Activated CD4-positive, alpha-beta T cell treated with anti-CD3 and anti-CD28 coated beads for 1 hour (primary cell): ENCODE data around the gene NDUFA13.
A peak's percentile ranks its signal among the peaks of the same experiment; 100 is the strongest.
"Not testable (repeated sequence)": the region's sequence is repeated elsewhere in the genome, so short reads cannot be mapped to it uniquely, and the experiment has no call there.

ENCODE experiments used
- DNase-seq: peaks from one replicate; pipeline ENCODE4 v3.0.0-alpha.2; 2020

Gene NDUFA13

DNA sequence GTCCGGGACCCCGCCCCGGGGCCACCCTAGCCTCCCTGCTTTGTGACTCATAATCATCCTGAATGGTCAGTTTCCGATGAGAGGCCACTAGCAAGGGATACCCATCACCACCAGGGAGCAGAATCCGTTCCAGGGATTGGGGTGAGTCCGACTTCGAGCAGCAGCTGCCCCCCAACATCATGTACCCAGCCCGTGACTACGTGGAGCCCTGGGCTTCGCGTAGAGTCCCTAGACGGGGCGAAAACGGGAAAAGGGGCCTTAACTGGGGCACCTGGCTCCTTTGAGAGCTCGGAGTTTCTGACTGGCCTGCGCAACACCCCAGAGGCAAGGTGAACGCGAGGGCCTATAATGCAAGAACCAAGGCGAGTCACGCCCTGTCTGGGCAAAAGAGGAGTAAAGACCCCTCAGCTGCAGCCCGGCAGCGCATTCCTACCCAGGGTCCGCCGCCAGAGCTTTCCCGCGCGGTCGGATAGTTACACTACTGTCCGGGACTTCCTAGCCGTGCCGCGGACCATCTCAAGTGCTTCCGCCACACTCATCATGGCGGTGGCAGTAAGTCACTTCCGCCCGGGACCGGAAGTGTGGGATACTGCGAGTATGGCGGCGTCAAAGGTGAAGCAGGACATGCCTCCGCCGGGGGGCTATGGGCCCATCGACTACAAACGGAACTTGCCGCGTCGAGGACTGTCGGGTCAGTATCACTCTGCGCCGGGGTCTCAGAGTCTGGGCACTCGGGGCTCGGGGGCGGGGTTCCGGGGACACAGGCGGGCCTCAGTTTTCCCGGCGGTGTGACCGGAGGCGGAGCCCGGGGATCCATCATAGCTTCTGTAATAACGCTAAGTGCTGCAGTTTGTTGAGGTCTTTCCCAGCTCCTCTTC is at the start of gene NDUFA13:
TSS of gene NDUFA13 (plus strand) at position 584 of the 878 bp plus-strand sequence. CDS start at position 598, 14 bp downstream.
- DNase-seq: peak; percentile 90

DNA sequence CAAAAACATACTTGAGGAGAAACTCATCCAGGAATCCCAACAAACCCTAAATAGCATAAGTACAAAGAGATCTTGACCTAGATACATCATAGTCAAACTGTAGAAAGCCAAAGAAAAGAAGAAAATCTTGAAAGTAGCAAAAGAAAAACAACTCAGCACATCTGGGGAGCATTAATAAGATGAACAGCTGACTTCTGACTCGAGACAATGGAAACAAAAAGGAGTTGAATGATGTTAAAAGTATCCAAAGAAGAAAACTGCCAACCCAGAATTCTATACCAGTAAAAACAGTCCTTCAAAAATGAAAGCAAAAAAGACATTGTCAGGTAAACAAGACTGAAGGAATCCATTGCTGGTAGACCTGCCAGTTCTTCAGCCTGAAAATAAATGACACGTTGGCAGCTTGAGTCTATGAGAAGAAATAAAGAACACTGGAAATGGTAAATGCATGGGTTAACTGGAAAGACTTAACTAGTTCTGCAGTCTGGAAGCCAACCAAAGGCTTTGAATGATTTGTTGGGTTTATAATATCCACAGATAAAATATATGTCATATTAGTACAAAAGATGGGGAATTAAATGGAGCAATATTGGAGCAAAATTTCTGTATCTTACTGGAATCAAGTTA is 47.5 kb upstream of the NDUFA13 start:
- DNase-seq: no peak

DNA sequence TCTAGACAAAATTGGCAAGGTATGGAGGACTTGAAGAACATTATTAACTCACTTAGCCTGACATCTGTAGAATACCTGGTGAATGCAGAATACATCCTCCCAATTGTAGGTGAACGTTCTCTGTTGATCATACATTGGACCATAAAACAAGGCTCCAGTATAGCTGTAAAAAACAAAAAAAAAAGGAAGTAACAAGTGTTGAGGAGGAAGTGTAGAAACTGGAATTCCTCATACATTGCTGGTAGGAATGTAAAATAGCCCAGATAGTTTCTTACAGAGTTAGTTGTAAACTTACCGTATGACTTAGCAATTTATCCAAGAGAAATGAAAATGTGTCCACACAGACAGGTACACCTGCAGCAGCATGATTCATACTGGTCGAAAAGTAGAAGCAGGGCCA is 45.4 kb upstream of the NDUFA13 start:
- no peak for DNase-seq

DNA sequence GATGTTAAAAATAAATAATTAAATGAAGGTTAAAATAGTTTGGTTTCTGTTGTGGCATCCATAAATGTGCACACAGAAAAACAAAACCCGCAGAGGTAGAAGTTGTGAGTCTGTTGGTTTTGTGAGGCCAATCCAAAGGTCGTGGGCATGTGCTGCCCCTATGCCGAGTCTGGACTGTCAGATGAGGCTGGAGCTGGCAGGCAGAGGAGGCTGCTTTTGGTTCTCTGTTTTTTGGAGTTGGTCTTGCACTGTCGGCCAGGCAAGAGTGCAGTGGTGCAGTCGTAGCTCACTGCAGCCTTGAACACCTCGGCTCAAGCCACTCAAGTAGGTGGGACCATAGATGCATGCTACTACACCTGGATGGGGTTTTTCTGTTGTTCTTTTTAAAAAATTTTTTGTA is 44.3 kb upstream of the NDUFA13 start:
- DNase-seq: no peak

DNA sequence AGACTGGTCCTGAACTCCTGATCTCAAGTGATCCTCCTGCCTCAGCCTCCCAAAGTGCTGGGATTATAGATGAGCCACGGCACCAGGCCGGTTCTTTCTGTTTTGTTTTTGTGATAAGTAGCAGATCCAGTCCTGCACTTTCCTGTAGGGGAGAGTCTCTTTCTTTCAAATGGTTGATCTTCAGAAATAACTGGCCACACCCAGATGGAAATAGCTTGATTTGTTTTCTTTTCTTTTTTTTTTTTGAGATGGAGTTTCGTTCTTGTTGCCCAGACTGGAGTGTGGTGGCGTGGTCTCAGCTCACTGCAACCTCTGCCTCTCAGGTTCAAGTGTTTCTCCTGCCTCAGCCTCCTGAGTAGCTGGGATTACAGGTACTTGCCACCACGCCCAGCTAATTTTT is 43.9 kb upstream of the NDUFA13 start:
- DNase-seq: not testable (repeated sequence)

DNA sequence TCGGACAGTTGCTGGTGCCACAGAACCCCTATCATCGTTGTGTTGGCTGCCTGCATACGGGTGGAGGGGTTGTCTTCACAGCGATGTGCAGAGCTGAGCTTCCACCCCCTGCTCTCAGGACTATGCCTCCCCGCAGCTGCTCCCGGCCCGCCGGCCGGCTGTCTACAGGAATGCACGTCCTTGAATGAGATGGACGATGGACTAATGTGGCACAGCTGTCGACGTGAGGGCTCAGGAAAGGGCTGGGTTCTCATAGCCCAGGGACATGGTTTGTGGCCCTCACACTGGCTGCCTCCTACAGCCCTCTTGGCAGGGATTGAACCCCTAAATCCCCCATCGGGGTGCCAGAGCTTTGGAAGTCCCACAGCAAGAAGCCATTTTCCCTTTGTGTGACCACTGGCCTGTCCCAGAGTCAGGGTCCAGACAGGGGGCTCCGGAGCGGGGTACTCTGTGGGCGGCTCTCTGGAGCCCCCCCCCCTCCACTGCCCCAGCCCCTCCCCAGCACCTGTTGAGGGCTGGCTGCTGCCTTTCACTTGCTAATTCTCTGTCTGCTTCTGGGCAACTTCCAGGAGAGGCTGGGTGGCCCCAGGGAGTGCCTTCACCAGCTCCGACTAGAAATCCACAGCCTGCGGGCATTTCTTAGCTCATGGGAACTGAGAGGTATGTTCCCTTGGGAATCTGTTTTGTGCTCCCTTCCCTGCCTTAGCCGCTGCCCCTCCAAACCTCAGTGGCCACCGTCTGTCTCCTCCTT is 40.8 kb upstream of the NDUFA13 start:
- DNase-seq: no peak

DNA sequence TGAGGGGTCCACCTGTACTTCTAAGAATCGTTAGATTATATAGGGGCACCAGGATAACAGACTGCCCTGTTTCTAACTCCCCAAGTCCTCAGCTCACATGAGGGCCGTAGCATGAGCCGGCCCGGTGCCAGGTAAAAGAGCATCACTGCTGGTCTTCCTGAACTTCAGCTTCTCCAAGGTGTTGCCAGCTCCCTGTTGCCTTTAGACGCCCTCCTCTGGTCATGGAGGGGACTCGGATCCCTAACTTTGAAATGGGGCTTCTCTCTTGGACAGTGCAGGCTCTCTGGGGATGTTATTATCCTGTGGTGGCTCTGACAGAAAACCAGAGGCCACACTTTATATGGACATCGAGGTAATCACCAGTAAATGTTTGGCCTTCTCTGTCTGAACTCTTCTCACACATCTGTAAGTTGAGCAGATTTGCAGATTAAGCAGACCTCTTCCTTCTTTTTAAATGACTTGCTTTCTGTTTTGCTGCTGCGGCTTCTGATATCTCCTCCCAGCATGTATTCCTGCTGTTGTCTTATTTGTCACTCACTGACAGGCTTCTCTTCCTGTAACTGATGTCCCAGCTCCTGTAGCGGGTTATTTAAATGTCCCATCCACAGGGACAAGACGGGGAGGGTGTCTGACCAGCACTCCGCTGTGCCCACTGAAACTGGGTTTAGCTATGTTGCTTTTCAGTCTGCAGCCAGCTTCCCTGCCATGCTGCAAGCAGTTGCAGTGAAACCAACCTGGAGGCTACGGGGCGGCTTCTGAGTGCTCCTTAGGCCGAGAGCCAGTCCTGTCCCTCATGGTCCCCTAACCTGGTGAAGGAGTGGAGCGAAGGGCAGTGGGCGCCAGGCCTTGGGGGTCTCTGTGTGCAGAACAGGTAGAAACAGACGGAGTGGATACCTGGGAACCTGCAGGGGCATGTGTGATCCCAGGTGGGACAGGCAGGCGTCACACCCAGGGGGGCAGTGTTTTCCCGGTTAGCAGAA is 39.9 kb upstream of the NDUFA13 start:
- no peak for DNase-seq

DNA sequence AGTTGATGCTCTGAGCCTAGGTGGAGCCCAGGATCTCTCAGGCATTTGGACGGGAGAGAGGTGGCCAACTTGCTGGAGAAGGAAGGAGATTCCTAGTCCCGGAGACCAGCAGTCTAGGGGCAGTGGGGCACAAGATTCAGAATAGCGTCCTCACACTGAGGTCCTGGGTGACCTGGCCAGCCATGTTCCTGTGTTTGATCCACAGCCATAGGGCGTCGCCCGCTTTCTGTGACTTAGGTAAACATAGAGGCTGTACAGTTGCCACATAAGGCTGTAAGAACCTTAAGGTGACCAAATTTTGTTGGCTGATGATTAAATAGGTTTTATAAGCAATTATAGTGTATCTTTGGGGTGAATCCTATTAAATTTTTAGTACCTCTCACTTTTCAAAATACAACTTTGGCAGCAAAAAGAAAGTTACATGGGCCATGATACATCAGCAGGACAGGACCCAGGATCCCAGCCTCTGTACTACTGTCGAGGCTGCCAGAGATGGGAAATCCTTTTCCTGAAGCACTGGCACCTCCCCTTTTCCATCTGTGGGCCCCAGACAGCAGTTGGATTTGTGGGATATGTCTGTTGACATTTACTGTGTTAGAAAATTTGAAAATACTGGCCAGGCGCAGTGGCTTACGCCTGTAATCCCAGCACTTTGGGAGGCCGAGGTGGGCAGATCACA is 38.2 kb upstream of the NDUFA13 start:
- DNase-seq: no peak

DNA sequence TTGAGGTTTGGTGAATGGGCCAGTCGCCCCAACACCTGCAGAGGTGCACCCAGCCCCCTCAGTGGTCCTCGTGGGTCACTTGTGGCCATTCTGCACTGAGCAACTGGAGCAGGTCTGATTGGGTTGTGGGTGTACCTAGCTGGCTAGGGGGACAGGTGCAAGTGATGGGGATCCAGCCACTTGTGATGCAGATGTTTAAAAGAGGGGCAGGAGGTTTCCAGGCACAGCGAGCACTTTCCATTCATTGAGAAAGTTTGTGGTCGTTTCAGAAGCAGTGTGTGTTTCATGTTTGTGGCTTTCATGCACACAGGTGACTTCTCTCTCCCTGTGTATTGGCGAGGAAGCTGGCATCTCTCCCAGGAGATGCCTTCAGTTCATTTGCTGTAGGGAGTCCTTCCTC is 35.3 kb upstream of the NDUFA13 start:
- DNase-seq: no peak

DNA sequence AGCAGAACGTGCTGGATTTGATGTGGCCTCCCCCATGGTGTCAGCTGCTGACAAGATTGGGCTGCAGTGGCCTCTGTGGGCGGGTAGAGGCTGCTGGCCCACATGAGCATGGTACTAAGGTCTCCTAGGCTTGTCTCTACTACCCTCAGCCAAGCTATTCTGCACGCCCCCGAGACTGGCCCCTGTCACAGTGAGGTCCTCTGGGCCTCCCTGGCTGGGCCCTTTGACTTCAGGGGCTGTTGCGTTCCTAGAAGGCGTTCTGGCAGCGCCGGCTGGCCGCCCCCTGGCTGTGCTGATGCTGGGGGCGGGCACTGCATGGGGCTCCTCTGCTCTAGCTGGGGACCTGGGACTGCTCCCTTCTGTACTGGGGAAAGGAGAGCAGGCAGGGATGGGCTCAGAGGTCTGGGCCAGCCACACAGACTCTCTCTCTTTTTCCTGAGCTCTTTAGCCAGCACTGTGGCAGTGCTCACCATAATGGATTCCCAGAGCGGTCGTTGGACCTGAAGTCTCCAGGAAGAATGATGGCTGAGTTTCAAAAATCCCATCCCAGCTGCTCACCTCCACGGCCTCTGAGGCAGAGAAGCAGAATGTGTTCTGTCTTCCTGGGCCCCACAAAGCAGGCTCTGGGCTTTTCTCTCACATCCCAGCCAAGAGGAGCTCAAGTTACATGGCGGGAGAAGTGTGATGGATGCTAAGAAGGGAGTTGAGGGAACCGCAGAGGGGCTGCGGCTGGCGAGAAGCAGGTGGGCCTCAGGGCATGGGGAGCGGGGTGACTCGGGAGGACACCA is 33.0 kb upstream of the NDUFA13 start:
- DNase-seq: no peak

DNA sequence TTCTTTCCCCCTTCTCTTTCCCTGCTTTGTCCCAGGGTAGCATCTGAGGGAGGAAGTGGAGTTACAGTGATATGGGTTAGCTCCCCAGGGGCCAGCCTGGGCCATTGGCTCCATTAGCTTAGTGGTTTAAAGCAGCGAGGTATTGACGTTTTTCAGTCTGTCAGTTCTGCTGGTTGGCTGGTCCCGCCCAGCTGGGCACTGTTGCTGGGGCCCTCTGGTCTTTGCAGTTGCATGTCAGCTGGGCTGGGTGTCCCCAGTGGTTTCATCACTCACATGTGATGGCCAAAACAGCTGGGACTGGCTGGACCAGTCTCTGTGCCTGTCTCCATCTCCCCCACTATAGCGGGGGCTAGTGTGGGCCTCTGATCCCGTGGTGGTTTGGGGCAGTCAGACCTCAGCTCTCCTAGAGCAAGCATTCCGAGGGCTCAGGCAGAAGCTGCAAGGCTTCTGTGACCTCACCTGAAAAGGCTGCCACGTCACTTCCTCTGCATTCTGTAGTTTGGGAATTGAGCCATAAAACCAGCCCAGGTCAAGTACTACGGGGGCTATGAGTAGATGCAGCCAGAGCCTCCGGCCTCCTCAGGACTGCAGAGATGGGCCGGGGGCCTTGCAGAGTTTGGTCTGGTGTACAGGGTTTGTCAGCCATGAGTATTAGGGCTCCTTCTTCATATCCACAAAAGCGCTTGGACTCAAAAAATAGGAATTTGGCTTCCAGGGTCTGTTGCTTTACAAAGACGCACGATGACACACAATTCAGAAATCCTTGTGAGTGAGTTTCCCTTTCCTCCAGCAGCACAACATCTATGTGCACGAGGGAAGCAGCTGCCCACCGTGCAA is 30.6 kb upstream of the NDUFA13 start:
- no peak for DNase-seq

DNA sequence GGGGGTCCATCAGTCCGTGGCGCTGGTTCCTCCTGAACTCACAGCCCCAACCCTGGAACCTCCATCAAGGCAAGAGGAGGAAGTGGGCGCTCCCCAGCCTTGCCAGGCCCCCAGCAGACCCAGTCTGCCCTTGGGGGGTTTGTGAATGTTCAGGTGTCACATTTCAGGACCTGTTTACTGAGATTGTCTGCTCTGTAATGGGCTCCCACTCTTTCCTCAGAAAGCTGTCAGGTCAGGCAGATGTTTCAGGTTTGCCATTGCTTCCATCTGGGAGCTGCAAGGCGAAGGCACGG is 30.1 kb upstream of the NDUFA13 start:
- no peak for DNase-seq

DNA sequence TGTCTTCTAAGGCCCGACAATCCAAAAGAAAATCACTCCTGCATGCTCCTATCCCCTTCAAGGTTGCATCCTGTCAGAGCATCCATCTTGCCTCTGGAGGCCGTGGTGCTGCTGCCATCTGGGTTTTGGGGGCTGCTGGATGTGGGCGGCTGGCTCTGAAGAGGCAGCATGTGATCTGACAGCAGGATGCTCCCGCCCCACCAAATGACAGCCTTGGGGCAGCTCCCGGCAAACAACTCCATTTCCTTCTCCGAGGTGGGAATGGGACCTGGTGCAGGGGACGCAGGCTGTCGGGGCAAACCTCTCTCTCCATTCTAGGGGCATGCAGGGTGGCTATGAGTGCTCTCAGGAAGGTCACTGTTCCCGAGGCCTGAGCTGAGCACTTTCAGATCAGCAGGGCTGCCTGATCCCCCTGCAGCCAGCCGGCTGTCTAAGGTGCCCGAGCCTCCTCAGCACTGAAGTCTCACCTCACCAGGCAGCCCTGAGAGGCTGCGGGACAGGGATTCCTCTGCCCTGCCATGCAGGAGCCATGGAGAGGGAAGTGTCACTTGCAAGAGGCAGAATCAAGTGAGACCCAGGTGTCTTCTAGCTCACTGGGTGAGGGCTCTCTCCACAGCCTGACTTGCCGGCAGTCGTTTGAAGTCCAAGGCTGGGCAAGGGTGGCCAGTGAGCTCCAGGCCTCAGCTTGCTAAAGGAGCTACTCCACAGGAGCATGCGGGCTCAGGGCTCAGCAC is 29.5 kb upstream of the NDUFA13 start:
- DNase-seq: no peak

DNA sequence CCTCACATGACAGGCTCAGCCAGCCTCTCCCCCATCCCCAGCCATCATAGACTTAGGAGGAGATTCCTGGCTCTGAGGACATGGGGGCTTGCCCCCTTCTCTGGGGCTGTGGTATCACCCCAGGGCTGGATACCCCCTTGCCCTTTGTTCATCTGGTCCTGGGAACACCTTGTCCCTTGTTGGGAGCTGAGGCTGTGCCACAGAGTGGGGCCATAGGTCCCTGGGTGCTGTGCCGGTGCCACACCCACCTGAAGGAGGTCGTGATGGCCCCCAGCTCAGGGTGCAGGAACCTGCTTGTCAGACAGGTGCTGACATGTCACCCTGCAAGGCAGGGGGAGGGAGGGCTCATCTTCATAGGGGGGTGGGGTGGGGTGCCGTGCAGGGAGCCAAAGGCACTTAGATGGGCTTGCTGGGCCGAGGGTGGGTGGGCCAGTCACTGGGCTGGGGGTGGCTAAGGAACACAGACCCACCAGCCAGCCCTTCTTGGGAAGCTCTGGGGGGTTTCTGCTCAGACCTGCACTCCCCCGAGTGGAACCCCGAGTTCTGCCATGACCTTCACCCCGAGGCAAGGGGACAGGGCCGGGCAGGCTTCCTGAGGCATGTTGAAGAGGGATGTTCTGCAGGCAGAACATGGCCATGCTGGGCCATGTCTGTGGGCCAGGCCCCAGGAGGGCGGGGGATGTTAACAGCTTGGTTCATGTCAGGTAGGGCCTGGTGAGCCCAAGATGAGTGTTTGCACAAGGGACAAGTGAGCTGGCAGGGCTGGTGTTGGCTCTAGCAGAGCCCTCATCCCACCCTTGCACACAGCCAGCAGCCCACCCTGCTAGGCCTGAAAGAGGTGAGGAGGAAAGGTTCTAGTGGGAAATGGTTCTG is 28.7 kb upstream of the NDUFA13 start:
- DNase-seq: no peak

DNA sequence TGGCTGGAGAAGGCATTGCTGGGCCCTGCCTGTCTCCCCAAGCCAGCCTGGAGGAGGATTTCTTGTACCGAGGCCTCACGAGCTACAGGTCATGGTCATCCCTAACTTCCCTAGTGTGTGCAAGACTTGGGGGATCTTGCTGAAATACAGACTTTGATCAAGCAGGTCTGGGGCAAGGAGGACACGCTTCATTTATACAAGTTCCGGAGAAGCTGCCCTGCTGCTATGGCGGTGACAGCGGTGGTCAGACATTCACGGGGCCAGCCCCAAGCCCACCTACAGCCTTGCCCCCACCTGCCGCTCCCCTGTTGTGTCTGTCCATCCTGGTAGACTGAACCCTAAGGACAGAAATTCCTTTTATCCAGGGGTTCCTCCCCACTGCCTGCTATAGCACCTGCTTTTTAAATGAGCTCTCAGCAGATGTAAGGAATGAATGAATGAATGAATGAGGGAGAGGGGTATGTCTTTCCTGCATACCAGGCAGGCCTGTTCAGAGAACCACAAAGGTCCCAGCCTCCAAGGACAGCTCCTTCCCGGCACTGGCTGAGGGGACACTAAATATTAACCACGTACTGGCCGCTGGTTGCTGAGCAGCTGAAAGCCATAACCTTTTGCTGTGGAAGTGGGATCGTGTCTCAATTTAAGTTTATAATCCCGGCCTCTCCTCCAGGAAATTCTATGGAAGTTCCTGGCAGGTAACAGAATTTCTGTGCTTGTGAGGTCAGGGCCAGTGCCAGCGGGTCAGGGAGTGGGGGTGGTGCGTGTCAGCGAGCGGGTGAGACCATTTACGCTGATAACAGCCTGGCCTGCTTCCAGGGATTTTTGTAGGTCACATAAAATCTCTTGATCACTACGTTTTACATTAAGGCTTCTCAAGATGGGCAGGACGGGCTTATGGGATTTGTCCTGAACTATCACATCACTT is 27.8 kb upstream of the NDUFA13 start:
- DNase-seq: no peak

DNA sequence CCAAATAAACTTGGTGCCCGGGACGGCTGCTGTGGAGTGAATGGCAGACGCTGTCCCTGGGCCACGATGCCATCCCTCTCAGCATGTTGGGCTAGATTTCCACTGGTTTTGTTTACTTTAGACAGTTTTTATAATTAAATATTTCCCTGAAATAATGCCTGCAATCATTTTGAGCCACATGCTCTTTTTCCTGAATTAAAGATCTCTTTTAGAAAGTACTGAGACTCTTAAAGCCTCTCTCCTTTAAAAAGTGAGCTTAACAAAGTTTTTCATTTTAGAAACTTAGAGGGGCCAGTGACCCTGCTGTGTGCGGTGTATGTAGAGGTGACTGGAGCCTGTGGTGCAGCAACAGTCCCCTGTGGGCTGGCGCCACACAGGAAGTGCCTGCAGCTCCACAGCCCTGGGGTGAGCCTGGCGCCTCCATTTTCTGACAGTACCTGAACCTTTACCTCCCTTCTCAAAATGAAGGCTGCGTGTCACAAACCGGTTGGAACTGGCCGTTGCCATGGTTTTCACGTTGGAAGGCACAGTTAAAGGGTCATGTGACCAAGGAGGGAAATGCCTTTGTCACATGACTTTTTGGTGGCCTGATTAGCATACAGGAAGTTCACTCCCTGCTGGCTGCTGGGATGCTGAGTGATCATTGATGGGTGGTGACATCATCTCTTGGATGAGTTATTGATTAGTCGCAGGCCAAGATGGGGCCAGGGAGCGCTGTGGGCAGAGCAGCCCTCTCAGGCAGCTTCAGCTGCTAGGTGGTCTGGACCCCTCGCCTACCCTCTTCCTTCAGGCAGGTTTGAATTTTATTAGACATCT is 26.9 kb upstream of the NDUFA13 start:
- DNase-seq: peak; percentile 81
